Measurements from ENCODE around the gene GSG1L.

GSG1L gene

GRCh38 chr16:28085389-28086171, 22.1 kb upstream of the GSG1L start:
- H3K27ac Mint-ChIP-seq = no peak overlapping the region

GRCh38 chr16:28084209-28084608, 20.7 kb upstream of the GSG1L start:
- H3K9me3 Mint-ChIP-seq = no peaks in the 10 kb centered on the region
- no peak overlapping the region for H3K27ac Mint-ChIP-seq
- H3K4me3 Mint-ChIP-seq = no peak overlapping the region
- no peaks in the 10 kb centered on the region for H3K36me3 Mint-ChIP-seq (ENCODE audit: low read depth)
- H3K27me3 Mint-ChIP-seq = no peaks in the 10 kb centered on the region
- H3K4me1 Mint-ChIP-seq (ENCODE audit: low read depth) = no peaks in the 10 kb centered on the region

More at GRCh38 chr16:28085389-28086171, 22.1 kb upstream of the GSG1L start:
- no peak overlapping the region for H3K4me3 Mint-ChIP-seq
- H3K4me1 Mint-ChIP-seq (ENCODE audit: low read depth) = no peaks in the 10 kb centered on the region
- no peaks in the 10 kb centered on the region for H3K27me3 Mint-ChIP-seq
- H3K36me3 Mint-ChIP-seq (ENCODE audit: low read depth) = no peaks in the 10 kb centered on the region
- no peaks in the 10 kb centered on the region for H3K9me3 Mint-ChIP-seq

GRCh38 chr16:28082624-28083023, 19.1 kb upstream of the GSG1L start:
- Mint-ChIP-seq H3K27ac (no peak overlapping the region), H3K9me3 (no peaks in the 10 kb centered on the region), H3K27me3 (no peaks in the 10 kb centered on the region), H3K36me3 (ENCODE audit: low read depth) (no peaks in the 10 kb centered on the region), H3K4me1 (ENCODE audit: low read depth) (no peaks in the 10 kb centered on the region), H3K4me3 (no peak overlapping the region)

GRCh38 chr16:28081391-28081968, 18.0 kb upstream of the GSG1L start:
- Mint-ChIP-seq H3K36me3 (ENCODE audit: low read depth) (no peaks in the 10 kb centered on the region), H3K4me1 (ENCODE audit: low read depth) (no peaks in the 10 kb centered on the region), H3K9me3 (no peaks in the 10 kb centered on the region), H3K4me3 (no peak overlapping the region), H3K27ac (no peak overlapping the region), H3K27me3 (no peaks in the 10 kb centered on the region)

GRCh38 chr16:28078261-28078660, 14.7 kb upstream of the GSG1L start:
- Mint-ChIP-seq H3K27ac (no peak overlapping the region), H3K4me3 (no peak overlapping the region), H3K27me3 (no peaks in the 10 kb centered on the region)

GRCh38 chr16:28073836-28074235, 10.3 kb upstream of the GSG1L start:
- H3K36me3 Mint-ChIP-seq (ENCODE audit: low read depth) = no peaks in the 10 kb centered on the region
- H3K4me3 Mint-ChIP-seq = no peak overlapping the region
- no peak overlapping the region for H3K27ac Mint-ChIP-seq
- H3K4me1 Mint-ChIP-seq (ENCODE audit: low read depth) = no peaks in the 10 kb centered on the region
- no peaks in the 10 kb centered on the region for H3K9me3 Mint-ChIP-seq
- H3K27me3 Mint-ChIP-seq = peaks cover 5% of the 10 kb centered on the region

More at GRCh38 chr16:28078261-28078660, 14.7 kb upstream of the GSG1L start:
- Mint-ChIP-seq H3K36me3 (ENCODE audit: low read depth) (no peaks in the 10 kb centered on the region), H3K9me3 (no peaks in the 10 kb centered on the region), H3K4me1 (ENCODE audit: low read depth) (no peaks in the 10 kb centered on the region)

- Mint-ChIP-seq H3K4me1 (ENCODE audit: low read depth) (no peaks in the 10 kb centered on the region), H3K36me3 (ENCODE audit: low read depth) (no peaks in the 10 kb centered on the region), H3K27me3 (peaks cover 5% of the 10 kb centered on the region), H3K4me3 (no peak overlapping the region), H3K27ac (no peak overlapping the region), H3K9me3 (no peaks in the 10 kb centered on the region)
These were observed 8.6 kb upstream of the GSG1L start for GRCh38 chr16:28072087-28072486.

GRCh38 chr16:28069971-28070794, 6.7 kb upstream of the GSG1L start:
- peaks cover 9% of the 10 kb centered on the region for H3K27me3 Mint-ChIP-seq
- no peaks in the 10 kb centered on the region for H3K4me1 Mint-ChIP-seq (ENCODE audit: low read depth)
- no peaks in the 10 kb centered on the region for H3K36me3 Mint-ChIP-seq (ENCODE audit: low read depth)
- H3K27ac Mint-ChIP-seq = no peak overlapping the region
- H3K4me3 Mint-ChIP-seq = no peak overlapping the region
- no peaks in the 10 kb centered on the region for H3K9me3 Mint-ChIP-seq

GRCh38 chr16:28068976-28069375, 5.5 kb upstream of the GSG1L start:
- no peaks in the 10 kb centered on the region for H3K36me3 Mint-ChIP-seq (ENCODE audit: low read depth)
- peaks cover 20% of the 10 kb centered on the region for H3K27me3 Mint-ChIP-seq
- H3K4me1 Mint-ChIP-seq (ENCODE audit: low read depth) = no peaks in the 10 kb centered on the region
- no peak overlapping the region for H3K27ac Mint-ChIP-seq
- no peaks in the 10 kb centered on the region for H3K9me3 Mint-ChIP-seq
- no peak overlapping the region for H3K4me3 Mint-ChIP-seq

GRCh38 chr16:28067604-28068379, 4.3 kb upstream of the GSG1L start:
- Mint-ChIP-seq H3K9me3 (no peaks in the 10 kb centered on the region), H3K4me1 (ENCODE audit: low read depth) (no peaks in the 10 kb centered on the region), H3K27me3 (peaks cover 20% of the 10 kb centered on the region), H3K36me3 (ENCODE audit: low read depth) (no peaks in the 10 kb centered on the region), H3K27ac (no peak overlapping the region), H3K4me3 (no peak overlapping the region)

- no peak overlapping the region for H3K27ac Mint-ChIP-seq
- H3K36me3 Mint-ChIP-seq (ENCODE audit: low read depth) = no peaks in the 10 kb centered on the region
- no peaks in the 10 kb centered on the region for H3K9me3 Mint-ChIP-seq
- H3K4me3 Mint-ChIP-seq = no peak overlapping the region
- H3K4me1 Mint-ChIP-seq (ENCODE audit: low read depth) = no peaks in the 10 kb centered on the region
- H3K27me3 Mint-ChIP-seq = peaks cover 41% of the 10 kb centered on the region
These were observed 1.3 kb upstream of the GSG1L start for GRCh38 chr16:28064706-28065249.

GRCh38 chr16:28064150-28064549, 636 bp upstream of the GSG1L start:
- no peak overlapping the region for H3K27ac Mint-ChIP-seq
- no peaks in the 10 kb centered on the region for H3K4me1 Mint-ChIP-seq (ENCODE audit: low read depth)
- H3K36me3 Mint-ChIP-seq (ENCODE audit: low read depth) = no peaks in the 10 kb centered on the region
- H3K9me3 Mint-ChIP-seq = no peaks in the 10 kb centered on the region
- peaks cover 47% of the 10 kb centered on the region for H3K27me3 Mint-ChIP-seq
- no peak overlapping the region for H3K4me3 Mint-ChIP-seq

GRCh38 chr16:28062847-28063521, 530 bp downstream of the GSG1L start:
- Mint-ChIP-seq H3K4me3 (no peak overlapping the region), H3K4me1 (ENCODE audit: low read depth) (no peaks in the 10 kb centered on the region), H3K27ac (no peak overlapping the region), H3K9me3 (no peaks in the 10 kb centered on the region), H3K27me3 (peaks cover 55% of the 10 kb centered on the region), H3K36me3 (ENCODE audit: low read depth) (no peaks in the 10 kb centered on the region)

- Mint-ChIP-seq H3K4me1 (ENCODE audit: low read depth) (no peaks in the 10 kb centered on the region), H3K27me3 (peaks cover 59% of the 10 kb centered on the region), H3K36me3 (ENCODE audit: low read depth) (no peaks in the 10 kb centered on the region), H3K4me3 (no peak overlapping the region), H3K27ac (no peak overlapping the region), H3K9me3 (no peaks in the 10 kb centered on the region)
These were observed 1.2 kb downstream of the GSG1L start for GRCh38 chr16:28062261-28062846.
